Nephron progenitor cell (in vitro differentiated cells): ENCODE results near the gene ZCCHC4.
"Not testable (repeated sequence)": the region's sequence is repeated elsewhere in the genome, so short reads cannot be mapped to it uniquely, and the experiment has no call there.

ENCODE experiments used
- DNase-seq: peaks from one replicate; pipeline ENCODE4 v3.0.0; 2021
- H3K27ac Mint-ChIP-seq: 2 replicates; pipeline ENCODE4 v1.8.0; 2021; ENCODE audit warnings: mild to moderate bottlenecking, moderate library complexity, mixed read lengths
- H3K27me3 Mint-ChIP-seq: 2 replicates; pipeline ENCODE4 v1.8.0; 2021; ENCODE audit warnings: mild to moderate bottlenecking, low read depth, mixed read lengths; ENCODE audit not compliant: poor library complexity
- H3K36me3 Mint-ChIP-seq: 2 replicates; pipeline ENCODE4 v1.8.0; 2021; ENCODE audit warnings: low read depth, mixed read lengths
- H3K4me1 Mint-ChIP-seq: 2 replicates; pipeline ENCODE4 v1.8.0; 2021; ENCODE audit warnings: mixed read lengths
- H3K4me3 Mint-ChIP-seq: 2 replicates; pipeline ENCODE4 v1.8.0; 2021; ENCODE audit warnings: mild to moderate bottlenecking, moderate library complexity, mixed read lengths
- H3K9me3 Mint-ChIP-seq: 2 replicates; pipeline ENCODE4 v1.8.0; 2021; ENCODE audit warnings: mild to moderate bottlenecking, moderate library complexity, mixed read lengths
- CTCF ChIP-seq: fragments of 200-600 bp; sonication (generic); IDR thresholded peaks from 2 replicates; pipeline ENCODE4 v1.5.0; 2021; ENCODE audit warnings: antibody characterized with exemption

ZCCHC4 gene

GRCh38 chr4:25321703-25322102 lies 9.1 kb downstream of the ZCCHC4 start:
- Mint-ChIP-seq H3K4me1 (peaks cover 8% of the 10 kb centered on the region), H3K36me3 (peaks cover 55% of the 10 kb centered on the region)
- no peak for TF ChIP-seq CTCF

GRCh38 chr4:25328463-25328862 lies 15.9 kb downstream of the ZCCHC4 start:
- not testable (repeated sequence) for DNase-seq, H3K9me3 Mint-ChIP-seq, H3K4me1 Mint-ChIP-seq, H3K36me3 Mint-ChIP-seq, H3K4me3 Mint-ChIP-seq, H3K27ac Mint-ChIP-seq, H3K27me3 Mint-ChIP-seq

More at GRCh38 chr4:25321703-25322102, 9.1 kb downstream of the ZCCHC4 start:
- no peak overlapping the region for H3K27ac Mint-ChIP-seq
- H3K4me3 Mint-ChIP-seq, result no peak overlapping the region
- no peaks in the 10 kb centered on the region for H3K9me3 Mint-ChIP-seq
- no peaks in the 10 kb centered on the region for H3K27me3 Mint-ChIP-seq
- DNase-seq, result no peak

- no peak overlapping the region for H3K27ac Mint-ChIP-seq
- DNase-seq, result no peak
- H3K27me3 Mint-ChIP-seq, result peaks cover 3% of the 10 kb centered on the region
- peaks cover 8% of the 10 kb centered on the region for H3K4me1 Mint-ChIP-seq
- H3K4me3 Mint-ChIP-seq, result no peak overlapping the region
- no peaks in the 10 kb centered on the region for H3K9me3 Mint-ChIP-seq
- H3K36me3 Mint-ChIP-seq, result peaks cover 6% of the 10 kb centered on the region
- TF ChIP-seq CTCF, result no peak
These were observed 17.8 kb downstream of the ZCCHC4 start for GRCh38 chr4:25330335-25330734.

- peaks cover 6% of the 10 kb centered on the region for H3K36me3 Mint-ChIP-seq
- H3K9me3 Mint-ChIP-seq, result no peaks in the 10 kb centered on the region
- H3K4me3 Mint-ChIP-seq, result no peak overlapping the region
- H3K4me1 Mint-ChIP-seq, result peaks cover 2% of the 10 kb centered on the region
- TF ChIP-seq CTCF, result no peak
- peak overlapping the region; percentile 62 for H3K27ac Mint-ChIP-seq
- H3K27me3 Mint-ChIP-seq, result peaks cover 3% of the 10 kb centered on the region
- DNase-seq, result no peak
These were observed 18.6 kb downstream of the ZCCHC4 start for GRCh38 chr4:25330905-25331808.

GRCh38 chr4:25343671-25344070 lies 31.1 kb downstream of the ZCCHC4 start:
- peaks cover 24% of the 10 kb centered on the region for H3K36me3 Mint-ChIP-seq
- no peak for DNase-seq
- H3K27ac Mint-ChIP-seq, result no peak overlapping the region
- H3K27me3 Mint-ChIP-seq, result no peaks in the 10 kb centered on the region
- no peak for TF ChIP-seq CTCF
- no peak overlapping the region for H3K4me3 Mint-ChIP-seq
- H3K4me1 Mint-ChIP-seq, result peaks cover 32% of the 10 kb centered on the region
- no peaks in the 10 kb centered on the region for H3K9me3 Mint-ChIP-seq

GRCh38 chr4:25345744-25346143 lies 33.2 kb downstream of the ZCCHC4 start:
- Mint-ChIP-seq H3K4me1 (peaks cover 32% of the 10 kb centered on the region), H3K27me3 (no peaks in the 10 kb centered on the region), H3K9me3 (no peaks in the 10 kb centered on the region), H3K4me3 (no peak overlapping the region), H3K36me3 (peaks cover 12% of the 10 kb centered on the region), H3K27ac (peak overlapping the region; percentile 98)
- no peak for TF ChIP-seq CTCF
- peak; percentile 8 for DNase-seq
